ENCODE data around the gene SOAT2.
A peak's percentile ranks its signal among the peaks of the same experiment; 100 is the strongest.

GRCh38 chr12:53073881-53074280 lies 29.4 kb upstream of the SOAT2 start:
- TF ChIP-seq CTCF (IDR thresholded peaks at IDR 0.05) = no peak
- peak in 1 of 3 donors; percentile 42 for TF ChIP-seq POLR2AphosphoS5 (IDR thresholded peaks at IDR 0.05)
- no peak for TF ChIP-seq POLR2A (IDR thresholded peaks at IDR 0.05)
